HCEC 1CT (cell line): ENCODE data around the gene PTPRD.

Experiments used
- DNase-seq: peaks from one replicate; pipeline ENCODE4 v3.0.0-alpha.2; 2017

PTPRD gene

DNA sequence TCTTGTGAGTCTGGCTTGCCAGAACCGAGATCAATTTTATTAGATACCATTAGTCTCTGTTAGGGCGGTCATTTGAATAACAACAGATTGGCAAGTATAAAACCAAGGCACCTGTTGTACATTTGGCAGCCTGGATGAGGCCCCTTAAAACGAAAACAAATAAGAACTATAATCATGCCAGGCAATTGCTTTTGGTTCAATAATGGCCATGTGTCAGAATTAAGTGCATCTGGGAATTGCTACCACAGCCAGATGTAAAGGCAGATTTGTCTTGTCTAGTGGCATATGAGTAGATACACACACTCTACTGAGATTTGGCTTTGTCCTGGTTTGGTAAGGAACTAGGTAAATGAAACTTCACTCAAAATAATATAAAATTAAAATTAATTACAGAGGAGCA lies 1767.0 kb downstream of the PTPRD start:
- no peak for DNase-seq

DNA sequence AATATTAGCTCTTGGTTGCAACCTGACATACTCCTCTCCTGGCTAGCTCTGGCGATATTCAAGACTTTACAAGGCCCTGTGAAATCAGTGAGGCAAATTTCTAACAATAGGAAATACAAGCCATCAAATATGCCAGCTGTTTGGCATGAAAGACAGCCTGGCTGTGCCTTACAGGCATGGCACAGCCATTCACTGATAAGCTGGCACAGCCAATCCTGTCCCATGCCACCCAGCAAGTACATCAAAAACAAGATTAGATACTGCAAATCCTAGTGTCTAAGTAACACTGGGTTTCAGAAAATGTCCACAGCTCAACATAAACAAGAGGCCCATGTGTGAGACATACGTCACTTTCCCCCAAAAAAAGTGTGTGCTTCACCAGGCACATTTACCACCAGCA lies 1767.4 kb downstream of the PTPRD start:
- DNase-seq: no peak

- DNase-seq: no peak
Measured at GRCh38 chr9:8844549-8844948, 1768.3 kb downstream of the PTPRD start.

DNA sequence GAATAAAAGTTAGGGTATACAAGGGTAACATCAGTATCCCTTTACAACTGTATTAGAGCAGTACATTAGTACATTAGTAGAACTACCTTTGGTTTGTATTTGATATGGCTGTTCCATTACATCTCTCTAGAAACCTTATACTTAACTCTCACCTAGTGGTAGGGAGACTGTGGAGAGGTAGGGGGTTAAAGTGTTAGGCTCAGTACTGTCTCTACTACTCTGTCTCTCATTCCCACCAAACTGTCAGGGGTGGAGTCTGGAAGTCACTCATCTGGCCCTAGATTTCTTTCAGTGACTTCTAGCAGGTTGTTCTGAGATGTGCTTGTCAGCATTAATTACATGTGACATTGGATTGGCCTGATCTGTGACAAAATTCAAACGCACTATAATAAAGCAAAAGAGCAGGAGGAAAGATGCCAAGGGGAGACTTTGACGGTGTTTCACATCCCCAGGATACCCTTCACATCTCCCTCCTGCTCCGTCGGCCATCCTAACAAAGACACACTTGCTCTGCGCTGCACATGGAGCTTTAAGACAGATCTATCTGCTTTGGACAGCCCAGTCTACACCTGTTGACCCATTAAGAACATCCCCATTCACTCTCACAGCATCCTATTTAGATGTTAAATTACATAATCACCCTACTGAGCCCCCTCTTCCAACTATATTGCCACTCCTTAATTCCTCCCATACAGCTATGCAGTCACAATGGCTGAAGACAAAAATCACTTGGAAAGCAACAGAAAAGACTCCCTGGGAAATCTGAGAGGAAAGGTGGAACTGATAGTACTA lies 1770.2 kb downstream of the PTPRD start:
- DNase-seq: no peak

DNA sequence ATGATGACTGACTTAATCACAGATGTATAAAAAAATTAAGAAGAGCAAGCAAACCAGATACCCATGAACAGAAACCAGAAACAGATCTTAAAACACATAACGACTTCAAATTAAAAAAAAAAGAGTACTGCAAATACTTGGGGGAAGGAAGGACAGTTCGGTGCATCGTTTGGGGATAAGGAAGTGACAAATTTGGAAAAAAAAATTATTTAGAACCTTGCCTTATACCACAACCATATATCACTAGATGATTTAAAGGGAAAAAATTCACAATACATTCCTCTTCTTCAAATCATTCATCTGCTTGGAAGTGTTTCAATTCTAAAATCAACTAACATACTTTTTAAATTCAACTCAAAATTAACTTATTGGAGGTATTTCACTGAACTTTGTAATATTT lies 1774.7 kb downstream of the PTPRD start:
- no peak for DNase-seq

DNA sequence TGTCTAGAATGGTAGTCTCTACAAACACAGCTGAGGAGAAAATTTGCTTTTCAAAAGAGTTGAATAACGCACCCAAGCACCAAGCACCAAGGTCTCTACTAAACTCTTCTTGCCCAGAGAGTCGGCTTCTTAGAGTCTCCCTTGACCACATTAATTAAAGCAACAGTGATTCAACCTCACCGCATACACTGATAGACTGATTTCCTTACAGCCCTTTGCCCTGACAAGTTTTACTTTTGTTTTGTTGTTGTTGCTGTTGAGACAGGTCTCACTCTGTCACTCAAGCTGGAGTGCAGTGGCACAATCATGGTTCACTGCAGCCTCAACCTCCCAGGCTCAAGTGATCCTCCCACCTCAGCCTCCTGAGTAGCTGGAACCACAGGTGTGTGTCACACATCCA lies 1777.5 kb downstream of the PTPRD start:
- DNase-seq: no peak

- no peak for DNase-seq
Measured at GRCh38 chr9:8832955-8833354, 1779.8 kb downstream of the PTPRD start.

- no peak for DNase-seq
Measured at GRCh38 chr9:8832386-8832785, 1780.4 kb downstream of the PTPRD start.

- DNase-seq: no peak
Measured at GRCh38 chr9:8831568-8831967, 1781.2 kb downstream of the PTPRD start.

DNA sequence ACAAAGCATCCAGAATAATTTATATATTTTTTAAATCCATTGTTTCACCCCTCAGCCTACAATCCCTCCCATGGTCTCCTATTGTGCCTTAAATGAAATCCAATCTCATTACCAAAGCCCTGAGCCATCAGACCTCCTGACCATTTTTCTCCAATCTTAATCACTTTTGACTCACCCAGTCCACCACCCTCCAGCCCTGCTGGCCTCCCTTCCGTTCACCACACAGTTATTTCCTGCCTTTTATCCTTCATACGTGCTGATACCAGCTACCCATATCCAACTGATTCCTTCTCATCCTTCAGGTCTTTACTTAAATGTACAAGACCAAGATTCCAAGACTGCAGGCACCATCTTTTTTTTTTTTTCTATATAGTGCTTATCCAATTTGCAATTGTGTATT lies 1786.5 kb downstream of the PTPRD start:
- DNase-seq: no peak

- DNase-seq: no peak
Measured at GRCh38 chr9:8825585-8826147, 1787.1 kb downstream of the PTPRD start.

DNA sequence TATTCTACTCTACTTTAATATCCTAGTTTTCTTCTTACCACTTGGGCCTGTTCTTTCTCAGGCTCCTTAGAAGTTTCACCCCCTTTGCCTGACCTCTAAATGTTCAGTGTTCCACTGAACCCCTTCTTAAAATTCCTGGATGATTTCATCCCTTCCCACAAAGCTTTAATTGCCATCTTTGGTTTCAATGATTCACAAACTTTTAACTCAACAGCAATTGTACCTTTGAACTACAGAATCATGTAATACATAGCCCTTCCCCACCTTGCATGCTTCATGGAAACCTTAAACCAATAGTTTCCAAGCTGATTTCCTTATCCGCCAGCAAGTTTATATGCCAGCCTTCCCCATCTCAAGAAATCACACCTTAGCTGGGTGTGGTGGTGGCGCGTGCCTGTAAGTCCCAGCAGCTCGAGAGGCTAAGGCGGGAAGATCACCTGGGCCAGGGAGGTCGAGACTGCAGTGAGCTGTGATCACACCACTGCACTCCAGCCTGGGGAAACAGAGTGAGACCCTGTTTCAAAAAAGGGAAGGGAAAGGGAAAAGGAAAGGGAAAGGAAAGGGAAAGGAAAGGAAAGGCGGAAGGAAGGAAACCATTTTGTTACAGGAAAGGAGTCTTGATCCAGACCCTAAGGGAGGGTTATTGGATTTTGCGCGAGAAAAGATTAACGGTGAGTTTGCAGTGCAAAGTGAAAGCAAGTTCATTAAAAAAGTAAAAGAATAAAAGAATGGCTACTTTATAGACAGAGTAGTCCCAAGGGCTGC lies 1789.5 kb downstream of the PTPRD start:
- DNase-seq: no peak

GRCh38 chr9:8822667-8823025 lies 1790.2 kb downstream of the PTPRD start:
- no peak for DNase-seq

GRCh38 chr9:8821910-8822666 lies 1790.7 kb downstream of the PTPRD start:
- DNase-seq: no peak

DNA sequence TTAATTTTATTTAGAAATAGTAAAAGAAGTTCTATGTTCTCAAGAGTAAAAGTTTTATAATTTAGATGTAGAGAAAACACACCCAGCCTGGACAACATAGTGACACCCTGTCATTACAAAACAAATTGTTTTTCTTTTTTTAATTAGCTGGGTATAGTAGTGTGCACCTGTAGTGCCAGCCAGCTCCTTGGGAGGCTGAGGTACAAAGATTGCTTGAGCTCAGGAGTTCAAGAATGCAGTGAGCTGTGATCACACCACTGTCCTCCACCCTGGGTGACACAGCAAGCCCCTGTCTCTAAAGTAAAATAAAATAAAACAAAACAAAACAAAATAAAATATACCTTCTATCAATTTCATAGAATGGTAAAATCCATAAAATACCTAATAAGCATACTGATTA lies 1795.5 kb downstream of the PTPRD start:
- DNase-seq: no peak

DNA sequence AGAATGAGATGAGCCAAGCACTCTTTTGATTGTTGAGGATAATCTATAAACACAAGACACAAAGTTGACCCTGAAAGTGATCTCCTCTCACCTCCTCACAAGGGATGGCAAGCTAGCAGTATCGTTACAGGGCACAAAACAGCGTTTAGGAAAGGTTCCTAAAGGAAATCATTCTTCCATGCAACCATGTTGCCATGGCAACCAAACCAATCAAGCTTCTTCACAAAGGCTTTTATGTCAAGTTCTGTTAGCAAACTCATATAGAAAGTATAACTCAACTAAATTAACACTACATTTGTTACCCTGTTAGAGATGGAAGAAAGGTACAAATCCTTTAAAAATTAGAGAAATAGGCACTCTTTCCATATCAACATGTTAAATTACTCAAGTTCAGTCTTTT lies 1796.4 kb downstream of the PTPRD start:
- no peak for DNase-seq

DNA sequence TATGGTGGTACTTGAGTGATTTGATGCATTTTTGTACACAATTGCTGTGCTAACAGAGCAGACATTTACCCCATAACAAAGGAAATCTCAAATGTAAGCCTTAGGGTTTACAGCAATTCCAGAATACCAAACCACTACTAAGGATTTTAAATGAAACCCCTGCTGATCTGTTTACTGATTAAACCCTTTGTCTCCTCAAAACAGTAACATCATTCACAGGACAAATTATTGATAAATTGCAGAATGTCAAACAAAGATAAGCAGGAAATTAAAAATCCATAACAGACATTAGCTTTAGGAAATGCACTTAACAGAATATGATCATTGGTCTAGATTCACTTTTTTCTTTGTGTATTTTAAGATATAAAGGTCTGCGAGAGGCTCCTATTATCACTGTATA lies 1796.9 kb downstream of the PTPRD start:
- DNase-seq: no peak

DNA sequence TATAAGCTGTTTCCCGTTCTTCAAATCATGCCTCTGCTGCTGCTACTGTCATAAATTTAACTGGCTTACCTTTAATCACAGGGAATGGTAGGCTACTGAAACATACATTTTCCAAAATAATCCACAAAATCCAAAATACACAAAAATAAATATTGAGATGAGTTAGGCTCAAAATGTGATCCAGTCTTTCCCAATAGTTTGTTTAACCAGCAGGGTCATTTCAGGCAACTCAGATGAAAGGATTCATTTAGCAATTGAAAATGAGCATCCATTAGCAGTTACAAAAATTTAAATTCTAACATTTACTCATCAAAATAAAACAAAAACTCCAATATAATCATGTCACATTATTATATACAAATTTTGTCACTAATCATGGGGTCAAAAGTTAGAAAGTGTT lies 1797.6 kb downstream of the PTPRD start:
- DNase-seq: no peak

GRCh38 chr9:8812888-8813287 lies 1799.9 kb downstream of the PTPRD start:
- no peak for DNase-seq

GRCh38 chr9:8809741-8810140 lies 1803.1 kb downstream of the PTPRD start:
- no peak for DNase-seq

DNA sequence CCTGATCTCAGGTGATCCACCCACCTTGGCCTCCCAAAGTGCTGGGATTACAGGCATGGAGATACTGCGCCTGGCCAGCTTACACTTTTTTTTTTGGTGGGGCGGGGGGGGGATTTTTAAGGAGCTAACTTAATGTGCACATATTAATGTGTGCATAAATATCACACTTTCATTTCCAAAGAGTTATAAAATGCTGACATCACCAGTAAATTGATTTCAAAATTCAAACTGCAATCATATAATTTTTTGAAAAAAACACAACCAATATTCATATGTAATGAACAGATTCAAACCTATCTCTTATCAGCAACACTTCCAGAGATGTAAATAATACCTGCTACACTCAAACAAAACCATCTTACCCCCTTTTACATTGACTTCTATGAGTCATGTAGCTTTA lies 1806.7 kb downstream of the PTPRD start:
- no peak for DNase-seq

GRCh38 chr9:8804613-8805012 lies 1808.2 kb downstream of the PTPRD start:
- no peak for DNase-seq

DNA sequence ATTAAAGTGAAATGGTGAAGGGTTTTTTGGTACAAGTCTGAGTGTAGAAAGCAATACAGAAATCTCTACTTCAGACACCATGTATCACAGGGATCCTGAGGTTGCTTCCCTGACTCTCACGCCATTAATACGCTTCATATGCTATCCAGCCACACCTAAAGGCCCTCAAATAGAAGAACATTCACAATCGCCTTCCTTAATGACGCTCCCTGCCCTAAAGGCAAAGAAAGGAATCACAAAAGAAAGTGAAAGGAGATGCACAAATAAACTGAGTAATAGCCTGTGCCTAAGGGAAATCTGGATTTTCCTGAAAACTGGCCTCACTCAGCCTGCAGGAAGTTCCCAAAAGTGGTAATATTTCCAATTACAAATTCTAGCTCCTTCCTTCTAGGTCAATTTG lies 1810.6 kb downstream of the PTPRD start:
- DNase-seq: no peak

DNA sequence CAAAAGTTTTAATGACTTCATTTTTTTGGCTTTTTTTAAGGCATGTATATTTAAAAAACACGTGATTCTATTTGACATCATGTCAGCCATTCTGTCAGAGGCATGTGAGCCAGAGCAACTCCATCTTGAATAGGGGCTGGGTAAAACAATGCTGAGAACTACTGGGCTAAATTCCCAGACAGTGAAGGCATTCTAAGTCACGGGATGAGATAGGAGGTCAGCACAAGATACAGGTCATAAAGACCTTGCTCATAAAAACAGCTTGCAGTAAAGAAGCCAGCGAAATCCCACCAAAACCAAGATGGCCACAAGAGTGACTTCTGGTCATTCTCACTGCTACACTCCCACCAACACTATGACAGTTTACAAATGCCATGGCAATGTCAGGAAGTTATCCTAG lies 1812.6 kb downstream of the PTPRD start:
- no peak for DNase-seq
